ENCODE results near the gene PTPN18.

PTPN18 gene

DNA sequence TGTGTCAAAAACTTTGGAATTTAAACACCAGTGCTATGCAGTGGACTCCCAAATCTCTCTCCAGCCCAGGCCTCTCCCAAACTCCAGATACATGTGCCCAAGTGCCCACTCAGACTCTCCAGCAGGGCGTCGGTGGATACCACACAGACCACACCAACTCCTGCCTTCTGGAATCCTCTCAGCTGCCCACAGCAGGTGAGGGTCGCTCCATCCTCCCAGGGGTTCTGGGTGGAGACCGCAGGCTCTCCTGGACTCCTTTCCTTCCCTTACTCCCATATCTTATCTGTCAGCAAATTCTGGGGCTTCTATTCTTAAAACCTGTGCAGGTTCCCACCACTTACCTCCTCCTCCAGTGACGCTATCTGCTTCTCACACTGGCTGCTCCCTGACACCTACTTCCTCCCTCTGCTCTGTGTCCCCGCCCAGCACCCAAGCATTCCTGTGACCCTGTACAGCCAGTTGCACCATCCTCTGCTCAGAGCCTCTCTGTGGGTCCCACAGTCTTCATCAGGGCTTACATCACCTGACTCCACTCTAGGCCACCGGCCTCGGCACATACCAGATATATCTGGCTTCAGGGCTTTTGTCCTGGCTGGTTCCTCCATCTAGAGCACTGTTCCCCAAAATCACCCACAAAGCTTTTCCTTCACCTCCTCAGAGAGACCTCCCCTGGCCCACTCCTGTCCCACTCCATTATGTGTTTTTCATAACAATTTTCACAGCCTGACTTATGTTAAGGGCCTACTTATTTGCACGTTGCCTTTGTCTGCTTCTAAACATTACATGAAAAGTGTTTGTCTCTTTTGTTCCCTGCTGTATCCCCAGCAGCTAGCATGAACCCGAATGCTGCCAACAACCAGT is 15.7 kb upstream of the PTPN18 start:
- DNase-seq (ENCODE audit: low spot score), result no peak

DNA sequence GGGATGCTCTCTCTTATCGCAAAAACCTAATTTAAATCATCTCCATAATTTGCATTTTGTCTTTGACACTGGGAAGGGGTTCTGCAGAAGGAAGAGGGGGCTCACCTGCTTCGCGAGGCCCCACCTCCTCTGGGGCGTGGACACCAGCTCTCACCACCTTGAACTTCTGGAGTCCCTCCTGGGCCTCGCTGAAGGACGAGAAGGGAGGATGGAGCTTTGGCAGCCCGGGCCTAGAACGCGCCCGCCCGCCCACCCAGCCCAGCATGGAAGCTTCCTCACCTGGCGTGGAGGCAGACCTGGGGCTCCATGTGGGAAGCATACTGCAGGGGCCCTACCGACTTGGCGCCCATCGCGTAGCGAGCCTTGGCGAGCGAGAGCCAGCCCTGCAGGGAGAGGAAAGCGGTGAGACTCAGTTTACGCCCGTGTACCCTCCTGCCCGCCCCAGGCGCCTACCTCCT is 14.3 kb upstream of the PTPN18 start:
- DNase-seq (ENCODE audit: low spot score), result no peak

GRCh38 chr2:130342020-130342532 is 13.8 kb upstream of the PTPN18 start:
- peak; percentile 88 for DNase-seq (ENCODE audit: low spot score)

GRCh38 chr2:130342533-130343275 is 13.2 kb upstream of the PTPN18 start, which contains the start of gene IMP4:
Gene IMP4, plus strand, starts transcription at chr2:130342897. Its CDS starts 36 bp downstream, at chr2:130342933.
- DNase-seq (ENCODE audit: low spot score), result peak; percentile 97

DNA sequence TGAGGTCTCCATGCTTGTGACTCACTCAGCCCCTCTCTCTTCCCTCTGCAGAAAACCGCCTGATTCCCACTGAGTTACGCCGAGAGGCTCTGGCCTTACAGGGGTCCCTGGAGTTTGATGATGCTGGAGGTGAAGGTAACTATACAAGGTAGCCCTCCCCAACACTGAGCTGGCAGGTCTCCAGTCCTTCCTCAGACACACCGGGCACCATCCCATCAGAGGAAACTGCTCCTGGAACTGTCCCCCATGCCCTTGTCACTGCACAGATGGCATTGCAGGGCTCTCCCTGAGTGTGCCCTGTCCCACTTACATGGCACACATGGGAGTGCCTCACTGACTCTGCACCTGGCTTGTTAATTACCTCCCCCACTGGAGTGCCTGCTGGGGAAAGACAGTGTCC is 11.3 kb upstream of the PTPN18 start:
- DNase-seq (ENCODE audit: low spot score), result no peak

GRCh38 chr2:130345091-130345490 is 10.8 kb upstream of the PTPN18 start:
- DNase-seq (ENCODE audit: low spot score), result no peak

GRCh38 chr2:130345611-130346010 is 10.2 kb upstream of the PTPN18 start:
- no peak for DNase-seq (ENCODE audit: low spot score)

DNA sequence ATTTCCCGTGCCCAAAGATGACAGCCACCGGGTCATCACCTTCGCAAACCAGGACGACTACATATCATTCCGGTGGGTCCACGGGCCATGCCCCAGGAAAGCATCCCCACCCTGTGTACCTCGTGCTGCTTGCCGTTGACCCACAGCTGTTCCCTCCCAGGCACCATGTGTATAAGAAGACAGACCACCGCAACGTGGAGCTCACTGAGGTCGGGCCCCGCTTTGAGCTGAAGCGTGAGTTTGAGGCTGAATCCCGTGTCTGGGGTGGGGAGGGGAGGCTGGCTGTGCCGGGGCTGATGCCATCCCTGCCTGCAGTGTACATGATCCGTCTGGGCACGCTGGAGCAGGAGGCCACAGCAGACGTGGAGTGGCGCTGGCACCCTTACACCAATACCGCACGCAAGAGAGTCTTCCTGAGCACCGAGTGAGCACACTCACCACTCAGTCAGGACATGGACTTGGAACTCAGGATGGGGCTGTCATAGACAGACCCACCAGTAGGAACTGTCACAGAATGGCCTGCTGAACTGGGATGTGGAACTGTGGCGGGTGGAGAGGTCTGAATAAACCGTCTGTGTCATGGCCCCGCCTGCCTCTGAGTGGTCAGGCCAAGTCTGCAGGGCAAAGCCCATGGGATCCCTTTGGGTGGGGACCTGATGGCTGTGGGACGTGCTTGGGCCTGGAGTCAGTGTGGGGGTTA is 9.7 kb upstream of the PTPN18 start:
- DNase-seq (ENCODE audit: low spot score), result no peak

- no peak for DNase-seq (ENCODE audit: low spot score)
These were observed 9.2 kb upstream of the PTPN18 start for GRCh38 chr2:130346741-130347066.

- DNase-seq (ENCODE audit: low spot score), result no peak
These were observed 8.5 kb upstream of the PTPN18 start for GRCh38 chr2:130347220-130347925.

- no peak for DNase-seq (ENCODE audit: low spot score)
These were observed 6.7 kb upstream of the PTPN18 start for GRCh38 chr2:130349174-130349573.

DNA sequence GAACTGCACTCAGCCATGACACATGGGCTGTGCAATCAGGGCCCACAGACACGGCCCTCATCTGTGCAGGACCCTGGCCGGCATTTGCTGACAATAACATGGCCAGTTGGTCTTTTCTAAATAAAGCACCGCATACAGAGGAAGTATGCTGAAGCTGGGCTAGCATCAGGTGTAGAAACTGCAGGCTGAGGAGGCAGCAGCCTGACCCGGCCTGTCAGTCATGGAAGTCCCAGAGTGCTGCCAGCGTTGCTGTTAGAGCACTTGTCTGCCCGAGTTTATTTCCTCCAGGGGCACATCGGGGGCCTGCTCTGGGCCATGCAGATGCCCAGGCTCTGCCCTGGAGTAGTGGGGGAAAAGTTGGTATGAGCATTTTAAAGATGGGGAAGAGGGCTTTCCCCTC is 4.1 kb upstream of the PTPN18 start:
- DNase-seq (ENCODE audit: low spot score), result no peak

GRCh38 chr2:130352237-130352636 is 3.6 kb upstream of the PTPN18 start:
- DNase-seq (ENCODE audit: low spot score), result no peak

DNA sequence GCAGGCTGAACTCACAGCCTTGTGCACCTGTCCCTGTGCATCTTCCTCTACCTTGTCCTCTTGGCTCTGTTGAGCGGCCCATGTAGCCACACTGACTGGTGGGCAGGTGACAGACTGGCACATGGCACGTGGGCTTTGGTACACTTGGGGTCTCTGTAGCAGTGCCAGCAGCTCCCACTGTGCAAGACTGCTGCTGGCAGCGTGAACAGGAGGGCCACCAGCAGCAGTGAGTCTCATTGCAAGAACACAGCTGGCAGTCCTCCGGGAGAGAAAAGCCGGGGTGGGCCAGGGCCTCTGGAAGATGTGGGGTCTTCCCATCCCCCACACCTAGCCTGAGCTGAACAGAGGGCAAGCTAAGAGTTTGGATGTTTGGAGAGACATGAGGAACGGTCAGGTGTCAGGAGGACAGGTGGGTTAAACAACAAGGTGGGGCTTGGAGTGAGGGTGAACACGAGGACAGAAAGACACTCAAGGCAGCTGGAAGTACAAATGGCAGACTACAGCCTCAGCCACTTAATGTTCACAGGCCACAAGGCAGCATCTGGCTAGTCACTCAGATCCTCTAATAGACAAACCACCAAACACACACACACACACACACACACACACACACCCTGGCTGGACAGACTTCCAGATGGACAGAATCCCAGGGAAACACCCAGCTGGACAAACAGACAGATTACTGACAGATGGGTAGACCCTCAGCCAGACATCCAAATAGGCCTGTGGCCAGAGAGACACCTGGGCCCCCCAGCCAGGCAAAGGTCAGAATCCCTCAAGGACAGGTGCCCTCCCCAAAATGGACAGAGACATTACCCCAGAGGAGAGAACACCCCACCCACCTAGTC is 2.3 kb upstream of the PTPN18 start:
- DNase-seq (ENCODE audit: low spot score), result no peak

- DNase-seq (ENCODE audit: low spot score), result no peak
These were observed 1.8 kb upstream of the PTPN18 start for GRCh38 chr2:130354139-130354428.

- DNase-seq (ENCODE audit: low spot score), result no peak
These were observed 681 bp upstream of the PTPN18 start for GRCh38 chr2:130355172-130355577.

DNA sequence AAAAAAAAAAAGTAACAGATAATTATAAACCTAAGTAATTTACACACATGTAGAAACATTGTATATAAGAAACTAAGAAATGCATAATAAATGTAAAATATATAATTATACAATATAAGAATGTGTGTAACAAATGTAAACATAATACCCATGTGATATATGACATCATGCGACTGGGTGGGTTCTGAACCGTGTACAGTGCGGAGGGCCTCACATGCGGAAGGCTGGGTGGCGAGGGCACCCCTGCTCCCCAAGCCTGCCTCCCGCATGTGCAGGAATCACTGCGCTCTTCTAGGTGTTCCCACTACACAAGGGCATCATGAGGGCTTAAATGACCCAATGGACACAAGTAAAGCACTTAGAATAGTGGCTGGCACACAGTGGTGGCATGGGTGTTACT is 2.0 kb downstream of the PTPN18 start:
- no peak for DNase-seq (ENCODE audit: low spot score)

- no peak for DNase-seq (ENCODE audit: low spot score)
These were observed 2.8 kb downstream of the PTPN18 start for GRCh38 chr2:130358420-130359350.

DNA sequence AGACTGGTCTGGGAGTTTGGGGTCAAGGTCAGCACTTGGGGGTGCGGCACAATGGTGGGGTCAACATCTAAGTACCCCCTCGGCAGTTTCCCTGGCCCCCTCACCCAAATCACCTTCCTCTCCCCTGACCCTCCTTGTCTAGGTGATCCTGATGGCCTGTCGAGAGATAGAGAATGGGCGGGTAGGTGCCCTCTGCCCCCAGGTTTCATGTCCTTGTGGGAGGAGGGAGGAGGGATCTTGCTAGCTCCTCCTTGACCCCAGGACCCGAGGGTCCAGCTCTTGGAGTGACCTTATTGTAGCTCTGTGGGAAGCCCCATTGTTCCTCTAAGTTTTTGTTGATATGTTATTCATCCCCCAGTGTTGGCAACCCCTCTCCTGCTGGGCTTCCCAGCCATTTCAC is 3.6 kb downstream of the PTPN18 start:
- DNase-seq (ENCODE audit: low spot score), result no peak

GRCh38 chr2:130363479-130363878 is 7.6 kb downstream of the PTPN18 start:
- no peak for DNase-seq (ENCODE audit: low spot score)

Data from hematopoietic multipotent progenitor cell treated with erythropoietin and hydrocortisone succinate and interleukin-3 and kit ligand, for 15 days (in vitro differentiated cells).